SKM-1 (cell line): ENCODE measurements around the gene AMBN.
A peak's percentile ranks its signal among the peaks of the same experiment; 100 is the strongest.

Experiments used
- DNase-seq: peaks from one replicate; lab custom pipeline; 2025; ENCODE audit not compliant: unreplicated experiment; lab: John Stamatoyannopoulos, UW

The AMBN gene

GRCh38 chr4:70591955-70592582, at the start of gene AMBN:
Gene AMBN, plus strand, starts transcription at chr4:70592256. Its CDS starts 103 bp downstream, at chr4:70592359.
- DNase-seq: no peak

GRCh38 chr4:70544279-70544868, 47.7 kb upstream of the AMBN start:
- DNase-seq: peak; percentile 20

GRCh38 chr4:70556856-70557255, 35.2 kb upstream of the AMBN start:
- no peak for DNase-seq

- peak; percentile 42 for DNase-seq
These were observed 32.7 kb upstream of the AMBN start for GRCh38 chr4:70559211-70559830.

- no peak for DNase-seq
These were observed 32.1 kb upstream of the AMBN start for GRCh38 chr4:70559924-70560323.

GRCh38 chr4:70564033-70564432, 28.0 kb upstream of the AMBN start:
- no peak for DNase-seq

- no peak for DNase-seq
These were observed 21.3 kb upstream of the AMBN start for GRCh38 chr4:70570796-70571195.

GRCh38 chr4:70571772-70572171, 20.3 kb upstream of the AMBN start:
- DNase-seq: no peak

- no peak for DNase-seq
These were observed 16.1 kb upstream of the AMBN start for GRCh38 chr4:70575964-70576363.

GRCh38 chr4:70577220-70577927, 14.7 kb upstream of the AMBN start:
- no peak for DNase-seq

GRCh38 chr4:70581980-70582379, 10.1 kb upstream of the AMBN start:
- no peak for DNase-seq

- DNase-seq: no peak
These were observed 7.9 kb upstream of the AMBN start for GRCh38 chr4:70583952-70584834.

- no peak for DNase-seq
These were observed 5.2 kb upstream of the AMBN start for GRCh38 chr4:70586841-70587240.

- DNase-seq: no peak
These were observed 2.3 kb upstream of the AMBN start for GRCh38 chr4:70589785-70590184.

- no peak for DNase-seq
These were observed 2.1 kb downstream of the AMBN start for GRCh38 chr4:70594196-70594595.

- DNase-seq: no peak
These were observed 8.2 kb downstream of the AMBN start for GRCh38 chr4:70600305-70600704.

GRCh38 chr4:70600977-70601376, 8.9 kb downstream of the AMBN start:
- no peak for DNase-seq

- DNase-seq: peak; percentile 44
These were observed 9.5 kb downstream of the AMBN start for GRCh38 chr4:70601422-70602039.

- DNase-seq: no peak
These were observed 11.8 kb downstream of the AMBN start for GRCh38 chr4:70603856-70604255.

GRCh38 chr4:70606459-70606858, 14.4 kb downstream of the AMBN start:
- DNase-seq: no peak
